K562 (cell line): ENCODE results near the gene MINDY3. TPM values are rescaled to one million over a fixed set of nuclear protein-coding genes. Genes with fewer than 3 reads are reported as not detected.

Experiments used
- ARNT ChIP-seq, 2 experiments: fragments of 450-650 bp; IDR thresholded peaks; 2 replicates each; pipeline ENCODE4 v1.6.1; 2016; ENCODE audit warnings: mild to moderate bottlenecking in 1 of 2
- CXXC5 ChIP-seq: fragments of 250-450 bp; sonication (Bioruptor Pico); IDR thresholded peaks from 2 replicates; pipeline ENCODE4 v1.8.0; 2022; ENCODE audit warnings: inconsistent platforms, mild to moderate bottlenecking, moderate library complexity
- HINFP ChIP-seq: fragments of 450-650 bp; conservative IDR thresholded peaks from 2 replicates; pipeline ENCODE4 v1.6.1; 2016; ENCODE audit warnings: missing genetic modification characterization, low read depth, mild to moderate bottlenecking, control low read depth, missing compliant biosample characterization
- ILK ChIP-seq: fragments of 450-650 bp; IDR thresholded peaks from 2 replicates; pipeline ENCODE4 v1.6.1; 2016; ENCODE audit warnings: missing genetic modification characterization, low read depth, mild to moderate bottlenecking, missing compliant biosample characterization, moderate library complexity, borderline replicate concordance
- LEF1 ChIP-seq: fragments of 450-650 bp; IDR thresholded peaks from 2 replicates; pipeline ENCODE4 v1.6.1; 2016; ENCODE audit warnings: mild to moderate bottlenecking
- NFE2 ChIP-seq: IDR thresholded peaks from 2 replicates; pipeline ENCODE4 v1.6.1; 2014; ENCODE audit warnings: antibody characterized with exemption, low read depth
- RCOR1 ChIP-seq, 2 experiments: IDR thresholded peaks; 2 replicates each; pipeline ENCODE4 v1.6.1; 2012; ENCODE audit warnings: low read depth in 2 of 2, low read length in 2 of 2, borderline replicate concordance in 1 of 2, improper control_type of control experiment in 1 of 2
- SMAD4 ChIP-seq: fragments of 250-450 bp; sonication (Bioruptor Pico); conservative IDR thresholded peaks from 2 replicates; pipeline ENCODE4 v1.8.0; 2021; ENCODE audit warnings: inconsistent platforms, mild to moderate bottlenecking, moderate library complexity
- ZNF511 ChIP-seq: sonication (generic); formaldehyde crosslinking; IDR thresholded peaks from 2 replicates; pipeline ENCODE4 v1.8.0; 2022; ENCODE audit warnings: mild to moderate bottlenecking, missing genetic modification reagents
- ZNF584 ChIP-seq: fragments of 200-800 bp; sonication (Bioruptor generic); IDR thresholded peaks from 2 replicates; pipeline ENCODE4 v1.6.1; 2016; ENCODE audit warnings: low read depth, mild to moderate bottlenecking, missing genetic modification characterization, missing compliant biosample characterization
- ZNF75A ChIP-seq: fragments of 450-650 bp; formaldehyde crosslinking; IDR thresholded peaks from 2 replicates; pipeline ENCODE4 v1.4.0; 2020; ENCODE audit warnings: mild to moderate bottlenecking
- polyA plus RNA-seq, 8 experiments: library from polyadenylated mRNA; depleted of rRNA in 4 of 8; stranded (reverse) in 5 of 8; unstranded in 3 of 8; fragments of >200 nt; fragmentation: Nextera tagmentation in 2 of 8; fragmentation: Illumina TruSeq in 1 of 8; extraction: Ambion mirVana in 2 of 8; extraction: Trizol in 1 of 8; gene quantifications; 2 replicates each; pipeline versions ENCODE4 v1.2.1 to v1.2.3, GENCODE V29; 2011 to 2014; ENCODE audit warnings: inconsistent platforms in 1 of 8, missing spikeins in 1 of 8
- total RNA-seq, 7 experiments: library from RNA; depleted of rRNA in 6 of 7; stranded (reverse); fragments of >200 nt in 6 of 7; fragmentation: Illumina TruSeq in 2 of 7; extraction: Trizol in 2 of 7; gene quantifications; 2 replicates each; pipeline versions ENCODE4 v1.2.1 to v1.2.3, GENCODE V29; 2011 to 2021; ENCODE audit warnings: low replicate concordance in 1 of 7
- TF ChIP-seq, protein P1 (sequence below), 2 experiments: fragments of 200-800 bp in 1 of 2; sonication (Bioruptor generic) in 1 of 2; sonication (generic) in 1 of 2; formaldehyde crosslinking in 1 of 2; IDR thresholded peaks in 1 of 2; conservative IDR thresholded peaks in 1 of 2; 2 replicates each; pipeline versions ENCODE4 v1.5.0 to v1.6.1; 2016 to 2020; ENCODE audit warnings: missing compliant biosample characterization in 1 of 2, missing genetic modification characterization in 1 of 2, missing genetic modification reagents in 1 of 2
- TF ChIP-seq, protein P2 (sequence below): IDR thresholded peaks from 2 replicates; pipeline ENCODE4 v1.6.1; 2012; ENCODE audit warnings: low read depth, low read length, improper control_type of control experiment, borderline replicate concordance

The MINDY3 gene
- total and polyA plus RNA-seq, 9 of the 15 experiments (the other 6 are each of a cell fraction or from before 2014, with no cell fraction given): 14.0 to 35.9 (median 23.6) TPM

DNA sequence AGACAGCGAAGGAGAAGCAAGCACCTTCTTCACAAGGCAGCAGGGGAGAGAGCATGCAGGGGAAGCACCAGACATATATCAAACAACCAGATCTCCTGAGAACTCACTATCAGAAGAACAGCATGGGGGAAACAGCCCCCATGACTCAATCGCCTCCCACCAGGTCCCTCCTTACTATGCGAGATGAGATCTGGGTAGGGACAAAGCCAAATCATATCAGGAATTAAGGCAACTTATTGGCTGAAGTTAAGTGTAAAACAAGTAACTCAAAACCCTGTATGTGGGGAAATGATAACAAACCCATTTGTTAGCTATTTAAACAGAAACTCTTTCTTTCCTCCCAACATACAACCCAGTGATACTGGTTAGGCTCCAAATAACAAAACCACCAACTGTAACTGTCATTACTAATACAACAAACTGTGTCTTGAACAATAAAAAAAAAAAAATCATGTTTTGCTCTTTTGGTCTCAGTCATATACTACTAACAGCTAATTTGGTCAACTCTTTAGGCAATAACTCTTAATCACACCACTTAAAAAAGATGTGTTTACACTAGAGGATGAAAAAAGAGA, 57.8 kb downstream of the MINDY3 start (continued):
- TF ChIP-seq, protein P1, sequence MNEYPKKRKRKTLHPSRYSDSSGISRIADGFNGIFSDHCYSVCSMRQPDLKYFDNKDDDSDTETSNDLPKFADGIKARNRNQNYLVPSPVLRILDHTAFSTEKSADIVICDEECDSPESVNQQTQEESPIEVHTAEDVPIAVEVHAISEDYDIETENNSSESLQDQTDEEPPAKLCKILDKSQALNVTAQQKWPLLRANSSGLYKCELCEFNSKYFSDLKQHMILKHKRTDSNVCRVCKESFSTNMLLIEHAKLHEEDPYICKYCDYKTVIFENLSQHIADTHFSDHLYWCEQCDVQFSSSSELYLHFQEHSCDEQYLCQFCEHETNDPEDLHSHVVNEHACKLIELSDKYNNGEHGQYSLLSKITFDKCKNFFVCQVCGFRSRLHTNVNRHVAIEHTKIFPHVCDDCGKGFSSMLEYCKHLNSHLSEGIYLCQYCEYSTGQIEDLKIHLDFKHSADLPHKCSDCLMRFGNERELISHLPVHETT (CRISPR knock-in tag; conservative IDR thresholded peaks at IDR 0.05 in 1 of 2, IDR thresholded peaks at IDR 0.05 in 1 of 2): no peak
- TF ChIP-seq, protein P2, sequence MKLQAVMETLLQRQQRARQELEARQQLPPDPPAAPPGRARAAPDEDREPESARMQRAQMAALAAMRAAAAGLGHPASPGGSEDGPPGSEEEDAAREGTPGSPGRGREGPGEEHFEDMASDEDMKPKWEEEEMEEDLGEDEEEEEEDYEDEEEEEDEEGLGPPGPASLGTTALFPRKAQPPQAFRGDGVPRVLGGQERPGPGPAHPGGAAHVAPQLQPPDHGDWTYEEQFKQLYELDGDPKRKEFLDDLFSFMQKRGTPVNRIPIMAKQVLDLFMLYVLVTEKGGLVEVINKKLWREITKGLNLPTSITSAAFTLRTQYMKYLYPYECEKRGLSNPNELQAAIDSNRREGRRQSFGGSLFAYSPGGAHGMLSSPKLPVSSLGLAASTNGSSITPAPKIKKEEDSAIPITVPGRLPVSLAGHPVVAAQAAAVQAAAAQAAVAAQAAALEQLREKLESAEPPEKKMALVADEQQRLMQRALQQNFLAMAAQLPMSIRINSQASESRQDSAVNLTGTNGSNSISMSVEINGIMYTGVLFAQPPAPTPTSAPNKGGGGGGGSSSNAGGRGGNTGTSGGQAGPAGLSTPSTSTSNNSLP: peak; percentile 92
- TF ChIP-seq ILK (tag): no peak
- TF ChIP-seq LEF1: peak; percentile 67; the same call in 1 of the 2 replicates
- 0 out of 4 replicates have a peak, but pooled peaks of 1 of the 2 experiments have one; percentile 19 for TF ChIP-seq RCOR1 (IDR thresholded peaks at IDR 0.05; ENCODE audit: borderline replicate concordance in 1 of 2, low read depth in 2 of 2, low read length in 2 of 2)
- TF ChIP-seq NFE2: peak; percentile 24; the same call in 1 of the 2 replicates
- peak in 1 of 2 experiments; percentile 67; a peak in 1 of 4 replicates for TF ChIP-seq ARNT (IDR thresholded peaks at IDR 0.05)
- TF ChIP-seq SMAD4 (CRISPR knock-in tag): peak; percentile 80
- no peak for TF ChIP-seq HINFP (tag)
- TF ChIP-seq ZNF75A (CRISPR knock-in tag): no peak
- TF ChIP-seq ZNF511 (CRISPR knock-in tag): no peak
- peak; percentile 21; the same call in 1 of the 2 replicates for TF ChIP-seq CXXC5 (CRISPR knock-in tag)
- no peak for TF ChIP-seq ZNF584
